Left ventricle myocardium inferior (tissue), 1 donor: ENCODE results near the gene IFNL4. TPM values are rescaled to one million over a fixed set of nuclear protein-coding genes. Genes with fewer than 3 reads are reported as not detected.

ENCODE experiments used
- DNase-seq: peaks from one replicate; pipeline ENCODE4 v3.0.0-alpha.2; 2020
- H3K27ac ChIP-seq: fragments of 200-600 bp; replicated peaks from 2 replicates; pipeline ENCODE4 v1.8.0; 2021
- H3K27me3 ChIP-seq: fragments of 200-600 bp; 2 replicates; pipeline ENCODE4 v1.8.0; 2021; ENCODE audit warnings: low read depth
- H3K36me3 ChIP-seq: fragments of 200-600 bp; 2 replicates; pipeline ENCODE4 v1.8.0; 2021
- H3K4me1 ChIP-seq: fragments of 200-600 bp; 2 replicates; pipeline ENCODE4 v1.8.0; 2021
- H3K4me3 ChIP-seq: fragments of 200-600 bp; 2 replicates; pipeline ENCODE4 v1.8.0; 2021; ENCODE audit warnings: mild to moderate bottlenecking, moderate library complexity
- H3K9me3 ChIP-seq: fragments of 200-600 bp; replicated peaks from 2 replicates; pipeline ENCODE4 v1.8.0; 2021
- intact Hi-C: fragments of 100-400 bp; cut with micrococcal nuclease; formaldehyde crosslinking; loops from one replicate; pipeline ENCODE4 v1.11.0; 2022
- total RNA-seq: library from RNA; stranded (reverse); fragmentation: NEBNext Ultra II Directional; extraction: Animal tissue kit (Norgen Biotek cat#: 25700); gene quantifications from one replicate; pipeline ENCODE4 v1.2.1, GENCODE V29; 2021
- TF ChIP-seq, protein P1 (sequence below): fragments of 200-600 bp; IDR thresholded peaks from 2 replicates; pipeline ENCODE4 v1.8.0; 2021; ENCODE audit warnings: antibody characterized with exemption, mild to moderate bottlenecking, borderline replicate concordance
- donor health status: DM: no; HTN: yes; CAD: no; lungs with severe emphysema.

Gene IFNL4
- total RNA-seq, 1 donor from 2014 or later = not detected

DNA sequence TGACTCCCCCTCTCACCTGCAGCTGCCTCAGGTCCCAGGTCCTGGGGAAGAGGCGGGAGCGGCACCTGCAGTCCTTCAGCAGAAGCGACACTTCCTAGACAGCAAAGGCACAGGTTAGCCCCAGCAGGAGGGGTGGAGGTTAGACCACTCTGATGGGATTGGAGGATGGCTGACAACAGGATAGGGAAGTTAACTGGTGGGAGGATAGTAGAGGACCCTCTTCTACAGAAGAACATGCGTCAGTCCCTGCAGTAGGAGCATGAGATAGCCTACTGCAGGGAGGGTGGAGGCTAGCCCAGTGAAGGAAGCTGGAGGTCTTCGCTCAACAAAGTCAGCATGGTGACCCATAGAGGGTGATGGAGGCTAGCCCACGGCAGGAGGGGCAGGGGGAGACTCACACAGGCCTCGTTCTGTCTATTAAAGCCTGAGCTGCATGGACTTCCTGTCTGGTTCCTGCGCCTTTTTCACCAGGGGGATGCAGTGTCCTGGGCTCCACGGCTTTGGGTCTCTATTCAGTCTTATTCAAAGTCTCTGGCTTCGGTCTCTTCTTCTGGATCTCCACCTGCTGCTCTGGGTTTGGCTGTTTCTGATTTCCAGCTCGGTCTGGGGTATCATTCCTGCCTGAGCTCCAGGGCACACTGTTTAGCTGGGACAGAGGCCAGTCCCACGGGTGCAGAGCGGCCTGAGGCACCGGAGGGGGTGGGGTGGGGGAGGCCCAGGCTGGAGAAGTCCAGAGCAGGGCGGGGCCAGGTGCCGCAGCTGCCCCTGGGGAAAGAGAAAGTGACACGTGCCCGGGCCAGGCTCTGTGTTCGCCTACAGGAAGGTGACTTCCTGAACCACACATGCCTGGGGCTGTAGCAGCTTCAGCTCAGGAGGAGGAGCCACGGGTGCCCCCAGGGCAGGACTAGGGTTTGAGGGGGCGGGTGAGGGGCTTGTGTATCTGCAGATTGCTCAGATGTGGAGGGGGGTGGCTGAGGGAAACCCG lies 11.2 kb downstream of the IFNL4 start:
- intact Hi-C loops = no loop called here
- peaks cover 93% of the 10 kb centered on the region for H3K27me3 ChIP-seq
- TF ChIP-seq, protein P1, sequence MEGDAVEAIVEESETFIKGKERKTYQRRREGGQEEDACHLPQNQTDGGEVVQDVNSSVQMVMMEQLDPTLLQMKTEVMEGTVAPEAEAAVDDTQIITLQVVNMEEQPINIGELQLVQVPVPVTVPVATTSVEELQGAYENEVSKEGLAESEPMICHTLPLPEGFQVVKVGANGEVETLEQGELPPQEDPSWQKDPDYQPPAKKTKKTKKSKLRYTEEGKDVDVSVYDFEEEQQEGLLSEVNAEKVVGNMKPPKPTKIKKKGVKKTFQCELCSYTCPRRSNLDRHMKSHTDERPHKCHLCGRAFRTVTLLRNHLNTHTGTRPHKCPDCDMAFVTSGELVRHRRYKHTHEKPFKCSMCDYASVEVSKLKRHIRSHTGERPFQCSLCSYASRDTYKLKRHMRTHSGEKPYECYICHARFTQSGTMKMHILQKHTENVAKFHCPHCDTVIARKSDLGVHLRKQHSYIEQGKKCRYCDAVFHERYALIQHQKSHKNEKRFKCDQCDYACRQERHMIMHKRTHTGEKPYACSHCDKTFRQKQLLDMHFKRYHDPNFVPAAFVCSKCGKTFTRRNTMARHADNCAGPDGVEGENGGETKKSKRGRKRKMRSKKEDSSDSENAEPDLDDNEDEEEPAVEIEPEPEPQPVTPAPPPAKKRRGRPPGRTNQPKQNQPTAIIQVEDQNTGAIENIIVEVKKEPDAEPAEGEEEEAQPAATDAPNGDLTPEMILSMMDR = no peak
- H3K4me1 ChIP-seq = no peaks in the 10 kb centered on the region
- no peaks in the 10 kb centered on the region for H3K9me3 ChIP-seq
- no peaks in the 10 kb centered on the region for H3K36me3 ChIP-seq
- no peak overlapping the region for H3K4me3 ChIP-seq
- H3K27ac ChIP-seq = no peak overlapping the region
- no peak for DNase-seq

DNA sequence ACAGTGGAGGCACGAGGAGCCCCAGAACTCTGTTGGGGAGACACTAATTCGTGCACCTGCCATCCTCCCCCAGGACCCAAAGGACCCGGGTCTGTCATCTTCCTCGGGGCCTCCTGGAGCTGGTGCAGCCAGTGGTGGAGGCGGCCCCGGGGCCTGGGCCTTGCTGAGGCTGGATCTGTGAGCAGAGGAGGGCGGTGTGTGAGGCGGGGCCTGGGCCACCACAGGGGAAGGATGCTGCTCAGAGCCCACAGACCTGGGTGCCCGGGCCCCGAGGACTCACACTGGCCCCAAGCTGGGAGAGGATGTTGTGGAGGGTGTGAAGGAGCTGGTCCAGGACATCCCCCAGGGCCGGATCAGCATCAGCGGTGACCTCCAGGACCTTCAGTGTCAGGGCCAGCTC lies 12.1 kb downstream of the IFNL4 start:
- no peaks in the 10 kb centered on the region for H3K9me3 ChIP-seq
- TF ChIP-seq, protein P1 = no peak
- H3K27me3 ChIP-seq = peaks cover 99% of the 10 kb centered on the region
- no peaks in the 10 kb centered on the region for H3K4me1 ChIP-seq
- no peak overlapping the region for H3K4me3 ChIP-seq
- H3K36me3 ChIP-seq = no peaks in the 10 kb centered on the region
- intact Hi-C loops = no loop called here
- no peak overlapping the region for H3K27ac ChIP-seq
- no peak for DNase-seq

DNA sequence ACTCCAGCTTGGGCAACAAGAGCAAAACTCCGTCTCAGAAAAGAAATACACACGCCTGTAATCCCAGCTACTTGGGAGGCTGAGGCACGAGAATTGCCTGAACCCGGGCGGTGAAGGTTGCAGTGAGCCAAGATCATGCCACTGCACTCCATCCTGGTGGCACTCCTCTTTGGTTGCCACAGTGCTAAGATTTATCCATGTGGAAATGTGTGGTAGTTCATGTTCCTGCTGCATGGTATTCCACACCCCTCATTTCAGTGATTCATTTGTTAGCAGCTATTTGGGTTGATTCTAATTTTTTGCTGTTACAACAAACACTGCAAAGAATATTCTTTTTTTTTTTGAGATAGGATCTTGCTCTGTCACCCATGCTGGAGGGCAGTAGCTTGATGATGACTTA lies 15.9 kb downstream of the IFNL4 start:
- no peaks in the 10 kb centered on the region for H3K4me1 ChIP-seq
- peaks cover 86% of the 10 kb centered on the region for H3K27me3 ChIP-seq
- no peak for DNase-seq

DNA sequence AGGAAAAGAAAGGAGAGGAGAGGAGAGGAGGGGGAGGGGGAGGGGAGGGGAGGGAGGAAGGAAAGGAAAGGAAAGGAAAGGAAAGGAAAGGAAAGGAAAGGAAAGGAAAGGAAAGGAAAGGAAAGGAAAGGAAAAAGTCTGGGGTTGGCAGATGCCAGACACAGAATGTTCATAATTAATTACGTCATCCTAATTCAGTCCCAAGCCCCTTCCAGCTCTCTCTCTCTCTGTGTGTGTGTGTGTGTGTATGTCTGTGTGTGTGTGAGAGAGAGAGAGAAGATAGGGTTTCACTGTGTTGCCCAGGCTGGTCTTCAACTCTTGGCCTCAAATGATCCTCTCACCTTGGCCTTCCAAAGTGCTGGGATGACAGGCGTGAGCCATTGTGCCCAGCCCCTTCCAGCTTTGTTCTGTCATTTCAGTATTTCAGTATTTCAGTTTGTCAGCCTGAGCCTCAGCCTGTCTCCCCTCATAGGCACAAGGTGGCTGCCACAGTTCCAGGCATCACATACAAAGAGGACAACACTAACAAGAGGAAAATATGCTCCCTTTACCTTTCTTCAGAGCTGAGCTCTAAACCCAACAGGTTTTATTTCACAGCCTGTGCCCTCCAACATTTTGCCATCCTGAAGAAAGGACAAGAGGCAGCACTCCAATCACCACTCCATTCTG lies 18.4 kb downstream of the IFNL4 start:
- H3K36me3 ChIP-seq = no peaks in the 10 kb centered on the region
- TF ChIP-seq, protein P1 = no peak
- H3K27me3 ChIP-seq = peaks cover 83% of the 10 kb centered on the region
- intact Hi-C loops = no loop called here
- DNase-seq = no peak
- no peaks in the 10 kb centered on the region for H3K4me1 ChIP-seq
- no peak overlapping the region for H3K27ac ChIP-seq
- no peak overlapping the region for H3K4me3 ChIP-seq
- no peaks in the 10 kb centered on the region for H3K9me3 ChIP-seq

More for the DNA sequence above, 15.9 kb downstream of the IFNL4 start:
- TF ChIP-seq, protein P1 = no peak
- Histone ChIP-seq H3K9me3 (no peaks in the 10 kb centered on the region), H3K27ac (no peak overlapping the region), H3K36me3 (no peaks in the 10 kb centered on the region), H3K4me3 (no peak overlapping the region)
- intact Hi-C loops = no loop called here

DNA sequence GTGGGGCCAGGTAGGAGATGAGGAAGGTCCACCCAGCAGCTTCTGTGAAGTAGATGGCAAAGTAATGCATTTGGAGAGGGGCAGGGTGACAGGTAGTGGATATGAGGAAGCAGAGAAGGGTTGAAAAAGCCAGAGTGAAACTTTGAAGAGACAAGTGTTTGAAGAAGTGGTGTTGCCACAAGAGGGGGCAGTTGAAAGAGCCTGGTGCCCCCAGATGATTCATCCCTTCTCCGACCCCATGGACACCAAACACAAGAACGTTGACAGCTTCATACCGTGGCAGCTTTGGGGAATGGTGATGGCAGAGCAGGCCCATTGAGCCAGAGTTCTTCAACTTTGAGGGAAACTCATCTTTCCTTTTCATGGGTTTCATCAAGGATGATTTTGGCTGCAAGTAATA lies 23.7 kb downstream of the IFNL4 start:
- Histone ChIP-seq H3K9me3 (no peaks in the 10 kb centered on the region), H3K4me3 (no peak overlapping the region), H3K4me1 (no peaks in the 10 kb centered on the region), H3K27ac (no peak overlapping the region), H3K36me3 (no peaks in the 10 kb centered on the region), H3K27me3 (peaks cover 83% of the 10 kb centered on the region)
- DNase-seq = no peak
- intact Hi-C loops = no loop called here
- TF ChIP-seq, protein P1 = no peak
